HCT116 (cell line): ENCODE measurements around the gene RWDD2A. TPM values are rescaled to one million over a fixed set of nuclear protein-coding genes. Genes with fewer than 3 reads are reported as not detected.

Experiments
- ATAC-seq: fragments of 200-7000 bp; cut with Tn5 transposase; 2 replicates; pipeline ENCODE4 v1.9.1; 2020; ENCODE audit warnings: mild to moderate bottlenecking, moderate library complexity
- BruUV-seq: library from RNA; stranded (reverse); fragments of 400-500 nt; replicated peaks from 2 replicates; lab custom pipeline; 2021; lab: Mats Ljungman, UMichigan
- CTCF ChIA-PET: fragments of 300-600 bp; sonication (Branson Sonifier 250); formaldehyde crosslinking; loops from one replicate; lab custom pipeline; 2021; ENCODE audit warnings: antibody characterized with exemption; lab: Charles Lee
- POLR2A ChIA-PET: fragments of 300-600, 350-600 bp; sonication (Branson Sonifier 250); formaldehyde crosslinking; loops from one replicate; lab custom pipeline; 2021; ENCODE audit warnings: antibody characterized with exemption; lab: Charles Lee
- RAD21 ChIA-PET, 2 experiments: fragments of 300-600 bp; sonication (Branson Sonifier 250); formaldehyde crosslinking; loops; one replicate each; lab custom pipeline; 2023; ENCODE audit warnings: low total read pairs in 2 of 2; ENCODE audit not compliant: uncharacterized antibody in 2 of 2, unreplicated experiment in 2 of 2, low non-redundant PET in 1 of 2; lab: Charles Lee
- DNase-seq: peaks from one replicate; pipeline ENCODE4 v3.0.0-alpha.2; 2010; ENCODE audit warnings: low read depth, low spot score
- H2AFZ ChIP-seq: fragments of 200-600 bp; shearing (Covaris generic), sonication (generic); 2 replicates; pipeline ENCODE4 v1.6.1; 2017; ENCODE audit warnings: low read depth, mixed run types, mixed read lengths, antibody characterized with exemption, low read length; ENCODE audit not compliant: poor library complexity, severe bottlenecking
- H3K27ac ChIP-seq: 2 replicates; pipeline ENCODE4 v1.5.1; 2012; ENCODE audit warnings: low read depth, low read length
- H3K27me3 ChIP-seq: fragments of 200-600 bp; sonication (generic); 2 replicates; pipeline ENCODE4 v1.6.1; 2016; ENCODE audit warnings: mixed run types, low read length, mixed read lengths; ENCODE audit not compliant: insufficient read depth
- H3K36me3 ChIP-seq, 2 experiments: fragments of 200-500 bp in 1 of 2; fragments of 200-600 bp in 1 of 2; sonication (Bioruptor generic) in 1 of 2; sonication (generic) in 1 of 2; 2 replicates each; pipeline versions ENCODE4 v1.5.1 to v1.6.1; 2014 to 2016; ENCODE audit warnings: low read length in 2 of 2, inconsistent platforms in 1 of 2, mixed read lengths in 1 of 2, mixed run types in 1 of 2; ENCODE audit not compliant: insufficient read depth in 2 of 2, control insufficient read depth in 1 of 2
- H3K4me1 ChIP-seq, 2 experiments: fragments of 200-600 bp in 1 of 2; sonication (generic) in 1 of 2; 2 replicates each; pipeline versions ENCODE4 v1.5.1 to v1.6.1; 2012 to 2017; ENCODE audit warnings: low read length in 2 of 2, inconsistent platforms in 1 of 2, mild to moderate bottlenecking in 1 of 2, mixed read lengths in 1 of 2, mixed run types in 1 of 2, moderate library complexity in 1 of 2; ENCODE audit not compliant: insufficient read depth in 2 of 2, control insufficient read depth in 1 of 2
- H3K4me2 ChIP-seq: fragments of 200-600 bp; sonication (generic); 2 replicates; pipeline ENCODE4 v1.6.1; 2017; ENCODE audit warnings: mixed run types, low read length, mixed read lengths
- H3K4me3 ChIP-seq, 2 experiments: fragments of 200-600 bp in 1 of 2; sonication (generic) in 1 of 2; replicated peaks in 1 of 2; 2 replicates each; pipeline ENCODE4 v1.5.1; 2011 to 2016; ENCODE audit warnings: low read length in 2 of 2, control low read depth in 1 of 2, low read depth in 1 of 2, mild to moderate bottlenecking in 1 of 2, mixed read lengths in 1 of 2, mixed run types in 1 of 2
- H3K79me2 ChIP-seq: fragments of 200-600 bp; sonication (generic); 2 replicates; pipeline ENCODE4 v1.6.1; 2017; ENCODE audit warnings: mild to moderate bottlenecking, mixed run types, low read length, moderate library complexity, mixed read lengths; ENCODE audit not compliant: insufficient read depth
- H3K9ac ChIP-seq: fragments of 200-600 bp; sonication (generic); 2 replicates; pipeline ENCODE4 v1.6.1; 2016; ENCODE audit warnings: low read length, mixed read lengths
- H3K9me2 ChIP-seq: fragments of 200-600 bp; sonication (generic), shearing (Covaris generic); 2 replicates; pipeline ENCODE4 v1.6.1; 2017; ENCODE audit warnings: mixed run types, mild to moderate bottlenecking, moderate library complexity; ENCODE audit not compliant: insufficient read depth
- H3K9me3 ChIP-seq, 2 experiments: fragments of 200-500 bp in 1 of 2; fragments of 200-600 bp in 1 of 2; sonication (Bioruptor generic) in 1 of 2; sonication (generic) in 1 of 2; 2 replicates each; pipeline ENCODE4 v1.6.1; 2014 to 2017; ENCODE audit warnings: low read length in 2 of 2, mixed read lengths in 2 of 2, inconsistent platforms in 1 of 2, low read depth in 1 of 2, mild to moderate bottlenecking in 1 of 2, mixed run types in 1 of 2, moderate library complexity in 1 of 2; ENCODE audit not compliant: control insufficient read depth in 1 of 2, insufficient read depth in 1 of 2
- H4K20me1 ChIP-seq: fragments of 200-600 bp; sonication (generic), shearing (Covaris generic); 2 replicates; pipeline ENCODE4 v1.6.1; 2017; ENCODE audit warnings: mixed run types, mild to moderate bottlenecking, moderate library complexity; ENCODE audit not compliant: insufficient read depth
- POLR2AphosphoS5 ChIP-seq: IDR thresholded peaks from 2 replicates; pipeline ENCODE4 v1.6.1; 2011; ENCODE audit warnings: mild to moderate bottlenecking, low read depth, low read length, moderate library complexity
- REST ChIP-seq: IDR thresholded peaks from 2 replicates; pipeline ENCODE4 v1.6.1; 2012; ENCODE audit warnings: low read depth
- YY1 ChIP-seq: IDR thresholded peaks from 2 replicates; pipeline ENCODE4 v1.6.1; 2011; ENCODE audit warnings: low read length, low read depth, moderate library complexity, mild to moderate bottlenecking; ENCODE audit not compliant: insufficient replicate concordance; ENCODE audit errors: extremely low read depth
- ZBTB33 ChIP-seq: IDR thresholded peaks from 2 replicates; pipeline ENCODE4 v1.6.1; 2011; ENCODE audit warnings: mild to moderate bottlenecking, low read length, moderate library complexity; ENCODE audit not compliant: insufficient replicate concordance; ENCODE audit errors: extremely low read depth
- intact Hi-C: fragments of 100-400 bp; cut with micrococcal nuclease; formaldehyde crosslinking; loops from 2 replicates; pipeline ENCODE4 v1.10.0; 2022
- total RNA-seq: library from RNA; stranded (reverse); gene quantifications from one replicate; pipeline ENCODE4 v1.2.1, GENCODE V29; 2021; ENCODE audit not compliant: unreplicated experiment

Gene RWDD2A
- total RNA-seq, 1 experiment from 2014 or later, result 3.6 TPM

DNA sequence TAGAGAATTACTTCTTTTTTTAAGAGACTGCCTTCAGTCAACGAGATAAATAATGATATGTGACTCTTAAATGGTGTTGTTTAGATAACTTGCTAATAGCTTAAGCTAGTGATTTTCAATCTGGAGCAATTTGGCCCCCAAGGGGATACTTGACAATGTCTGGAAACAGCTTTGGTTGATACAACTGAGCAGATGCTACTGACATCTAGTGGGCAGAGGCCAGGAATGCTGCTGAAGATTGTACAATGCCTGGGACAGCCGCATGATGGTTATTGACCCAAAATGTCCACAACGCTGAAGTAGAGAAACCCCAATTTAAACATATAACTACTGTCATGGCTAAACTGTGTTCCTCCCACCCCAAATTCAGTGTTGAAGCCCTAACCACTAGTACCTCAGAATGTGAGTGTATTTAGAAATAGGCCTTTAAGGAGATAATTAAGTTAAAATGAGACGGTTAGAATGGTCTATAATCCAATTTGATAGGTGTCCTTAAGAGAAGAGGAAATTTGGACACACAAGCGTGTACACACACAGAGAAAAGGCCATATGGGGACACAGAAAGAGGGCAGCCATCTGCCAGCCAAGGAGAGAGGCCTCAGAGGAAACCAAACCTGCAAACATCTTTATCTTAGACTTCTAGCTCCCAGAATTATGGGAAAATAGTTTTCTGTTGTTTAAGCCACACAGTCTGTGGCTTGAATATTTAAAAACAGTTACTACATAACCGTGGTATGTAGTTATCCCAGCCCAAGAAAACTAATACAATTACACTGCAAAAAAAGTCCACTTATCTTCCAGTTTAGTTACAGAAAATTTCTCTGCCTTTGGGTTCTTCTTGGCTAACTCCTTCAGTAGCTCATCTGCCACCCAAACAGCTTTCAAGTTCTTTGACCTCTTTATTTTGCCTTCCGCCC, 22.2 kb downstream of the RWDD2A start (continued):
- TF ChIP-seq ZBTB33 (no peak), YY1 (peak; percentile 19), POLR2AphosphoS5 (no peak)

DNA sequence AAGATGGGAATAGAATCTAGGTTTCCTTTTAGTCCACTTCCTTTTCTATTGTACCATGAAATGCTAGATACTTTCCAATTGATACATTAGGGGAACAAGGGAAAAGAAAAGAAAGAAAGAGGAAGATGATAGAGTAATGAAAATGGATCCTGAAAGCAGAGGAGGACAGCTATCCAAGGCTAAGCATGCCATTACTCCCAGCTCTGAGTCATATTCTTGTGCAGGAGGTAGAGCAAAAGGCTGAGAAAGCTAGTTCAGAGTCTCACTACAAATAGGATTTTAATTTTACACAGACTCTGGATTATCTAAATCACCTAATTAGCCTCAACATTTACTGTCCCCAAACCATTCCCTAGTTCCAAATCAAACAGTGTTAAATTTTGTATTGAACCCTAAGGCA, 23.6 kb downstream of the RWDD2A start:
- Histone ChIP-seq H3K79me2 (no peaks in the 10 kb centered on the region), H3K4me1 (no peaks in the 10 kb centered on the region), H3K36me3 (no peaks in the 10 kb centered on the region), H4K20me1 (no peaks in the 10 kb centered on the region), H3K27me3 (no peaks in the 10 kb centered on the region), H3K27ac (no peak overlapping the region), H3K9me2 (no peaks in the 10 kb centered on the region), H2AFZ (no peak overlapping the region), H3K4me3 (no peak overlapping the region), H3K9ac (no peak overlapping the region), H3K4me2 (no peak overlapping the region), H3K9me3 (no peaks in the 10 kb centered on the region)
- ChIA-PET POLR2A (no interaction called here), CTCF (interaction anchor here (2.4 to 4.0 kb wide), 3 partner anchors 150 to 298 kb away, joined by 9 to 82 read pairs (median 25); partner anchors contain the start of genes DOP1A, PRSS35 and UBE3D), RAD21 (no interaction called here)
- DNase-seq (no peak), ATAC-seq (no peak)
- intact Hi-C loops, result loop anchor here (5.0 kb wide), 1 partner anchor 965 kb away; no protein-coding TSS in a partner anchor
- no peak for TF ChIP-seq YY1
- TF ChIP-seq REST, result no peak
- BruUV-seq, result no TSS peak
